Glutamatergic neuron (in vitro differentiated cells): ENCODE results near the gene SASH3. TPM values are rescaled to one million over a fixed set of nuclear protein-coding genes. Genes with fewer than 3 reads are reported as not detected.

Experiments used
- DNase-seq: peaks from one replicate; pipeline ENCODE4 v3.0.0; 2022
- H3K27ac Mint-ChIP-seq: one replicate; pipeline ENCODE4 v1.8.0; 2020; ENCODE audit warnings: mild to moderate bottlenecking, mixed read lengths, inconsistent platforms; ENCODE audit not compliant: unreplicated experiment
- H3K27me3 Mint-ChIP-seq: one replicate; pipeline ENCODE4 v1.8.0; 2020; ENCODE audit warnings: mild to moderate bottlenecking, moderate library complexity, mixed read lengths, inconsistent platforms; ENCODE audit not compliant: unreplicated experiment
- H3K36me3 Mint-ChIP-seq: one replicate; pipeline ENCODE4 v1.8.0; 2020; ENCODE audit warnings: mild to moderate bottlenecking, mixed read lengths, inconsistent platforms; ENCODE audit not compliant: unreplicated experiment
- H3K4me1 Mint-ChIP-seq: one replicate; pipeline ENCODE4 v1.8.0; 2020; ENCODE audit warnings: mild to moderate bottlenecking, low read depth, mixed read lengths, inconsistent platforms; ENCODE audit not compliant: unreplicated experiment
- H3K4me3 Mint-ChIP-seq: one replicate; pipeline ENCODE4 v1.8.0; 2020; ENCODE audit warnings: mild to moderate bottlenecking, mixed read lengths, inconsistent platforms; ENCODE audit not compliant: unreplicated experiment
- H3K9me3 Mint-ChIP-seq: one replicate; pipeline ENCODE4 v1.8.0; 2020; ENCODE audit warnings: mild to moderate bottlenecking, moderate library complexity, mixed read lengths, inconsistent platforms; ENCODE audit not compliant: unreplicated experiment
- CTCF ChIP-seq: fragments of 200-600 bp; sonication (generic); IDR thresholded peaks from one replicate; pipeline ENCODE4 v1.5.0; 2021; ENCODE audit not compliant: partially characterized antibody, unreplicated experiment
- total RNA-seq: library from RNA; stranded (reverse); fragmentation: NEBNext Ultra II Directional; extraction: Animal tissue kit (Norgen Biotek cat#: 25700); gene quantifications from one replicate; pipeline ENCODE4 v1.2.1, GENCODE V29; 2021; ENCODE audit not compliant: unreplicated experiment

The SASH3 gene
- total RNA-seq, 1 donor from 2014 or later, result not detected

- H3K9me3 Mint-ChIP-seq, result no peaks in the 10 kb centered on the region
- no peak for TF ChIP-seq CTCF
- no peak for DNase-seq
- peaks cover 3% of the 10 kb centered on the region for H3K27me3 Mint-ChIP-seq
- no peak overlapping the region for H3K4me3 Mint-ChIP-seq
- H3K36me3 Mint-ChIP-seq, result no peaks in the 10 kb centered on the region
- no peaks in the 10 kb centered on the region for H3K4me1 Mint-ChIP-seq
- H3K27ac Mint-ChIP-seq, result no peak overlapping the region
Measured at GRCh38 chrX:129791961-129792570, 12.3 kb downstream of the SASH3 start.

- no peak for DNase-seq
- no peaks in the 10 kb centered on the region for H3K9me3 Mint-ChIP-seq
- no peak overlapping the region for H3K4me3 Mint-ChIP-seq
- no peaks in the 10 kb centered on the region for H3K36me3 Mint-ChIP-seq
- TF ChIP-seq CTCF, result no peak
- no peaks in the 10 kb centered on the region for H3K4me1 Mint-ChIP-seq
- no peaks in the 10 kb centered on the region for H3K27me3 Mint-ChIP-seq
- H3K27ac Mint-ChIP-seq, result no peak overlapping the region
Measured at GRCh38 chrX:129792586-129793291, 13.0 kb downstream of the SASH3 start.

- Mint-ChIP-seq H3K27ac (no peak overlapping the region), H3K9me3 (no peaks in the 10 kb centered on the region), H3K4me1 (no peaks in the 10 kb centered on the region), H3K36me3 (no peaks in the 10 kb centered on the region), H3K4me3 (no peak overlapping the region), H3K27me3 (no peaks in the 10 kb centered on the region)
- TF ChIP-seq CTCF, result no peak
- no peak for DNase-seq
Measured at GRCh38 chrX:129793604-129794191, 13.9 kb downstream of the SASH3 start.

DNA sequence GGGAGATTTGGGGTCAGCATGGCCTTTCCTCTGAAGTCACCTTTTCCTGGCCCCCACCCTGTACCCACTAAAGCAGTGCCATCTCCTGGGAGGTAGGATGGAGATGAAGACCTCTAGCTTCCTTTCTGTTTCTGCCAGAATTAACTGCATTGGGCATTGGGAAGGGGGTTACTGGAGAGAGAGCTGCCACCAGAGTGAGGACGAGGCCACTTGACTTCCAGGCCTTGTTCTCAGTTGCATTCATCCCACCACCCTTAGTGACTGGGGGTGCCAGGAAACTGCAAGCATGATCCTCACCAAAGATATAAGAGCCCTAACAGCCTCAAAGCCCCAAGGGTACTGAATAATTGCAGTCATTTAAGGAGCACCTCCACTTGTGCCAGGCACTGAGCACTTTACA is 15.8 kb downstream of the SASH3 start:
- TF ChIP-seq CTCF, result no peak
- Mint-ChIP-seq H3K36me3 (no peaks in the 10 kb centered on the region), H3K9me3 (no peaks in the 10 kb centered on the region), H3K4me1 (no peaks in the 10 kb centered on the region), H3K4me3 (no peak overlapping the region), H3K27me3 (no peaks in the 10 kb centered on the region), H3K27ac (no peak overlapping the region)
- no peak for DNase-seq
